GM12873 (cell line): ENCODE data around the gene PIP4K2C.

ENCODE experiments used
- CTCF ChIP-seq: IDR thresholded peaks from 2 replicates; pipeline ENCODE4 v1.5.1; 2012; ENCODE audit warnings: low read depth, mild to moderate bottlenecking, moderate library complexity, low read length, control low read depth; ENCODE audit not compliant: insufficient read depth; ENCODE audit errors: missing control alignments

The PIP4K2C gene

GRCh38 chr12:57637364-57637763, 46.4 kb downstream of the PIP4K2C start:
- TF ChIP-seq CTCF: no peak

- TF ChIP-seq CTCF: no peak
Observed at GRCh38 chr12:57638096-57638495, 47.1 kb downstream of the PIP4K2C start.

- TF ChIP-seq CTCF: no peak
Observed at GRCh38 chr12:57640175-57641042, 49.4 kb downstream of the PIP4K2C start.

- no peak for TF ChIP-seq CTCF
Observed at GRCh38 chr12:57641699-57642442, 50.9 kb downstream of the PIP4K2C start.
